ENCODE results near the gene KIFC1.
A peak's percentile ranks its signal among the peaks of the same experiment; 100 is the strongest.

The KIFC1 gene, protein sequence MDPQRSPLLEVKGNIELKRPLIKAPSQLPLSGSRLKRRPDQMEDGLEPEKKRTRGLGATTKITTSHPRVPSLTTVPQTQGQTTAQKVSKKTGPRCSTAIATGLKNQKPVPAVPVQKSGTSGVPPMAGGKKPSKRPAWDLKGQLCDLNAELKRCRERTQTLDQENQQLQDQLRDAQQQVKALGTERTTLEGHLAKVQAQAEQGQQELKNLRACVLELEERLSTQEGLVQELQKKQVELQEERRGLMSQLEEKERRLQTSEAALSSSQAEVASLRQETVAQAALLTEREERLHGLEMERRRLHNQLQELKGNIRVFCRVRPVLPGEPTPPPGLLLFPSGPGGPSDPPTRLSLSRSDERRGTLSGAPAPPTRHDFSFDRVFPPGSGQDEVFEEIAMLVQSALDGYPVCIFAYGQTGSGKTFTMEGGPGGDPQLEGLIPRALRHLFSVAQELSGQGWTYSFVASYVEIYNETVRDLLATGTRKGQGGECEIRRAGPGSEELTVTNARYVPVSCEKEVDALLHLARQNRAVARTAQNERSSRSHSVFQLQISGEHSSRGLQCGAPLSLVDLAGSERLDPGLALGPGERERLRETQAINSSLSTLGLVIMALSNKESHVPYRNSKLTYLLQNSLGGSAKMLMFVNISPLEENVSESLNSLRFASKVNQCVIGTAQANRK

DNA sequence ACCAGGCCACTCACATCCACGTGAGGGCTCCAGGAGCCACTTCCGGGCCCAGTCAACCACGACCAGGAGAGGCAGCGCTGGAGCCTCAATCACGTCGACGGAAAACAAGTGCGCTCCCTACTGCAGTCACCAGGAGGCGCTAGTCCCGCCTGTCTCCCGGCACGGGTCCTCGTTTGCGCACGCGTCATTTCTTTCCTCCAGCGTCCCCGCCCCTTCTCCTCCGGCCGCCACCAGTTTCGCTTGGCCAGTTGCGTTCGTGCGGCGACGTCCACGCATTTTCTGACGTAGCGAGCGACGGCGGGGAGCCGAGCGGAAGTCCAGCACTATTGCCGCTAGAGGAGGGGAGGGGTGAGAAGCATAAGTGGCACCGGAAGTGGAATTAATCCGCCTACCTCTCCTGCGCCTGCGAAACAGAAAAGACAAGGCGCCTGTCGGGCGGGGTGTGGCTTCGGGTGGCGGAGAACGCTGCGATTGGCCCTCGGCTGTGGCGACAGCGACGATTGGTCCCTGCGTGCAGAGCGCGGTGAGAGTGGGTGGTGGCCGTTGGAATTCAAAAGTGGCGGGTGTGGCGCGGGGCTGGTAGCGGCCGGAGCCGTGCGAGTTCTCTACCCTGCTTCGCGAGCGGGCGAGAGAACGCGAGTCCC, at the start of gene KIFC1:
Gene KIFC1, plus strand, starts transcription at position 546 of the 644 bp plus-strand sequence. CDS start 163 bp downstream, outside the sequence.
- TF ChIP-seq GATA3 (IDR thresholded peaks at IDR 0.05; ENCODE audit: low read depth, low read length) = no peak
- TF ChIP-seq GATA2 (IDR thresholded peaks at IDR 0.05; ENCODE audit: low read depth, low read length) = peak; percentile 8; the same call in 1 of the 2 replicates

DNA sequence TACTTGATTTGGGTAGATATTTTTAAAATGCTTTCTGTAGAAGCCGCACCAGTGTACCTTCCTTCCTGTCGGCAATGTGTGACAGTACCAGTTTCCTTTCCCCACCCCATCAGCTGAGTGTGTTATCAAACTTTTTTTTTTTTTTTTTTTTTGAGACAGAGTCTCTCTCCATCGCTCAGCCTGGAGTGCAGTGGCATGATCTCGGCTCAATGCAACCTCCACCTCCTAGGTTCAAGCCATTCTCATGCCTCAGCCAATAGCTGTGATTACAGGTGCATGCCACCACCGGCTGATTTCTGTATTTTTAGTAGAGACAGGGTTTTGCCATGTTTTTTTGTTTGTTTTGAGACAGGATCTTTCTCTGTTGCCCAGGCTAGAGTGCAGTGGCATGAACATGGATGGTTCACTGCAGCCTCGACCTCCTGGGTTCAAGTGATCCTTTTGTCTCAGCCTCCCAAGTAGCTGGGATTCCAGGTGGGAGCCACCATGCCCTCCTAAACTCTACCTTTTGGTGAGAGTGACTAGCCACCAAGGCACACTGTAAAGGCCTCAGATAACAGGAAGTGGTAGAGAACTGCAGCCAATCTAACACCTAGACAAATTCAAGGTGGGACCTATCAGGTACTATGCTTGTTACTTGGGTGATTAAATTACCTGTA, 47.5 kb upstream of the KIFC1 start:
- TF ChIP-seq GATA3 (IDR thresholded peaks at IDR 0.05; ENCODE audit: low read depth, low read length) (no peak), GATA2 (IDR thresholded peaks at IDR 0.05; ENCODE audit: low read depth, low read length) (no peak)

DNA sequence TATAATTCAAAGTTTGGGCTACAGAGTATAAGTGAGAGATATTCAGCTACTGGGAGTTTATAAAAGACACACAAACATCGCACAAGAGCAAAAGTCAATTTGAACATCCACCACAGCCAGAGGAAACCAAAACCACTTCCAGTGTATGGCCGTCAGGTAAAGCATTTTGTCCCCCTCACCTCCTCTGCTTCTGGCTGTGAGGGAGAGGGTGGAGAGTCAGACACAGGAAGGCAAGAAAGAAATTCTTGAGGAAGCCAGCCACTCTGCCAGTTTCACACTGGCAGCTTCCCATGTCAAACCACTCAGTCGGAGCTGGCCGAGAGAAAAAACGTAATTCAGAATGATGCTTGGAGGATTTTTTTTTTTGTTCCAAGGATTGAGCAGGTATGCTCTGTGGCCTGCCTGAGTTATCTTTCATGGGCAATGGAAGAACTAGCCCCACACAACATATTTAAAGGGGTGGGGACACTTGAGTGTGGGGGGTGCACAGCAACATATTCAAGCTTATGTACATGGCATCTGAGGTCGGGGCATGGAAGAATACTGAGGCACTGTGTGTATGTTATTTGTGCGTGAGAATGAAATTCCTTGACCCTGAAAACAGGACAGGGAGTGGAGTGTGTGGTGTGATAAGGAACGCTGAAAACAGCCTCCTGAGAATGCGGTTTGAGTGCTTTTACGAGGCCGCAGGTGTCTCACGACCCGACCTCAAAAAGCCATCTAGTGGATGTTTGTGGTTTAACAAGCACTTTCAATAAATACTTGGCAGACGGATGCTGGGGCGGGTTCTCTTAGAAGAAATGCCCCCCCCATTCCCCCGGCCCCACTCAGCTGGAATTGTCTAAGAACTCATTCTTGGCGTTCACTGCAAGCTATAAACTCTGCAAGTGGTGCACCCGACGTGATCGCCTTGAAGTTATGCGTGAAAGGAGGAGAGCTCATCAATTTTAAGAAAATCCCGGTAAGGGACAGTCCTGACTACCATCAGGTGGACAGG, 46.6 kb upstream of the KIFC1 start:
- TF ChIP-seq GATA2 (IDR thresholded peaks at IDR 0.05; ENCODE audit: low read depth, low read length) = no peak

DNA sequence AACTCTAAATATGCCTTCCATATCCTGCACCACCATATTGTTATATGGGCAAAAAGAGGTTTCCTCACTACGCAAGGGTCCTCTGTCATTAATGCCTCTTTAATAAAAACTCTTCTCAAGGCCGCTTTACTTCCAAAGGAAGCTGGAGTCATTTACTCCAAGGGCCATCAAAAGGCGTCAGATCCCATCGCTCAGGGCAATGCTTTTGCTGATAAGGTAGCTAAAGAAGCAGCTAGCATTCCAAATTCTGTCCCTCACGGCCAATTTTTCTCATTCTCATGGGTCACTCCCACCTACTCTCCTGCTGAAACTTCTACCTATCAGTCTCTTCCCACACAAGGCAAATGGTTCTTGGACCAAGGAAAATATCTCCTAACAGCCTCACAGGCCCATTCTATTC, 43.8 kb upstream of the KIFC1 start:
- TF ChIP-seq GATA2 (IDR thresholded peaks at IDR 0.05; ENCODE audit: low read depth, low read length) (no peak), GATA3 (IDR thresholded peaks at IDR 0.05; ENCODE audit: low read depth, low read length) (no peak)

DNA sequence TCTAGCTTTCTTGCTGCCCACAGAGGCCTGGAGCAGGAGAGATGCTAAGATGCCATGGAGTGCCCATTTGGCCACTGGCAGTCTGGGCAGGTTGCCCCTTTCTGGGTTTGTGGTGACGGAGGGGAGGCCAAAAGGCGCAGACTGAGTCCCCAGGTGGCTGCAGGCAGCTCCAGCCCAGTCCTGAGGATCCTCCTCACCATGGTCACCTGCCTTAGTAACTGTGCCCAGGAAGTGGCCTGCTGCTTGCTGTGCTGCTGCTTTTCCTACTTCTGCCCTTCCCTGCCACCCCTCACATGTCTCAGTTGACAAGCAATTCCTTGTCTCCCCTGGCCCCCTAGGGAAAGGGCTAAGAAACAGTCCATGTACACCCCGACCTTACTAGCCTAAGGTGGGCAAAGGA, 35.3 kb upstream of the KIFC1 start:
- TF ChIP-seq GATA2 (IDR thresholded peaks at IDR 0.05; ENCODE audit: low read depth, low read length) (no peak), GATA3 (IDR thresholded peaks at IDR 0.05; ENCODE audit: low read depth, low read length) (no peak)

DNA sequence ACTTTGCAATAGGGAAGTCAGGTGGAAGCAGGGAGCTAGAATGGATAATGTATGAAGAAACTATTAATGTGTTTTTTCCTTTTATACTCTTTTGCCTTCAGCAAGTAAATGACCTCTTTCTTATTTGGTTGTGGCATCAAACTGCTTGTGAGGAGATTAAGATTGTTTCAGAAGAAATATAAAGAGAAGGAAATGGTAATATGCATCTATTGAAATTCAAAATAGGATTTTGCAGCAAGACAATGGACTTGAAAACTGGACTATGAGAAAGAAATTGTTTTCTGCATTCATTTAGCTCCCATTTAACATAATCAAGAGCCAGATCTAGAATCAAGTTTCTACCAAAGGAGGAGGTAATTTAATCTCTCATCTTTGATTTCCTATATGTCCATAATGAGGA, 32.3 kb upstream of the KIFC1 start:
- no peak for TF ChIP-seq GATA3 (IDR thresholded peaks at IDR 0.05; ENCODE audit: low read depth, low read length)
- no peak for TF ChIP-seq GATA2 (IDR thresholded peaks at IDR 0.05; ENCODE audit: low read depth, low read length)

DNA sequence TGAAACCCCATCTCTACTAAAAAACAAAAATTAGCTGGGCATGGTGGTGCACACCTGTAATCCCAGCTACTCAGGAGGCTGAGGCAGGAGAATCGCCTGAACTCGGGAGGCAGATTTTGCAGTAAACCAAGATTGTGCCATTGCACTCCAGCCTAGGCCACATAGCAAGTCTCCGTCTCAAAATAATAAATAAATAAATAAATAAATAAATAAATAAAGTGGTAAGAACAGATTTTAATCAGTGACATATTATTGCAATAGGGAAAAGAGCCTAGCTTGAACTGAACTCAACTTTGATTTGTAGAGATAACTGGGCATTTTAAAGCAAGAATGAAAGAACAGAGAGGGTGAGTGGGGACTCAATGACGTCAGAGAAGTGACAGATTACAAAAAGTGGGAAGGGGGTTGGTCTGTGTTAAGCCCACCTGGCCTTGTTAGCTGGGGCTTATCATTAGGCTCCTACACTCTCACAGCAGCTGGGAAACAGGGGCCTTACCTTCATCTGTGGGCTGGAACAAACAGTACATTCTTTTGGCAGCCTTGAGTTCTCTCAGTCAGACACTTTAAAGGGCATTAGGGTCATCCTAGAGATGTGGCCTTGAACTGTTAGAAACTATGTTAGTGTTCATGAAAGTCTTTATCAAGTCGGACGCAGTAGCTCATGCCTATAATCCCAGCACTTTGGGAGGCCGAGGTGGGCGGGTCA, 24.5 kb upstream of the KIFC1 start:
- TF ChIP-seq GATA2 (IDR thresholded peaks at IDR 0.05; ENCODE audit: low read depth, low read length) = no peak
- TF ChIP-seq GATA3 (IDR thresholded peaks at IDR 0.05; ENCODE audit: low read depth, low read length) = no peak

DNA sequence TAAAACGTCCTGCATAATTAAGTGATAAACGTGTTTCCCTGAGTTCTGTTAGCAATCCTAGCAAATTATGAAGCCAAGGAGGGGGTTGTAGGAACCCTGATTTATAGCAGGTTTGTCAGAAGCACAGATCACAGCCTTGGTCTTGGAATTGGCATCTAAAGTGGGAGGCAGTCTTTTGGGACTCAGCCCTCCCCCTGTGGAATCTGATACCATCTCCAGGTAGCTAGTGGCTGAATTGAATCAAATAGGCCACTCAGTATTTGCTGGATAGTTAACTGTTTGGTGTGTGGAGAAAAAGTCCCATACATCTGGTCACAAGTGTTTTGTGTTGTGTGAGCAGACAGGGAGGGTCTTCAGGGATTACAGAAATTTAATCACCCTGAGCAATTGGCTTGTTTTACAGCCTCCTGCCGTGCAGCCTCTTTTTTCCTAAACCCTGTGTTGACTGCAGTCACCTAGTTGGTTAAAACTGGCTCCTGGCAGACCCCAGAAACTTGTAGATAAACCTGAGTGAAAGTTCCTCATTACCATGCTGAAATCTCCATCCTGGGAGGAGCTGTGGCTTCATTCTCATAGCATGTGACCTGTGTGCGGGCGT, 19.0 kb upstream of the KIFC1 start:
- peak; percentile 59; the same call in 1 of the 2 replicates for TF ChIP-seq GATA2 (IDR thresholded peaks at IDR 0.05; ENCODE audit: low read depth, low read length)
- no peak for TF ChIP-seq GATA3 (IDR thresholded peaks at IDR 0.05; ENCODE audit: low read depth, low read length)

DNA sequence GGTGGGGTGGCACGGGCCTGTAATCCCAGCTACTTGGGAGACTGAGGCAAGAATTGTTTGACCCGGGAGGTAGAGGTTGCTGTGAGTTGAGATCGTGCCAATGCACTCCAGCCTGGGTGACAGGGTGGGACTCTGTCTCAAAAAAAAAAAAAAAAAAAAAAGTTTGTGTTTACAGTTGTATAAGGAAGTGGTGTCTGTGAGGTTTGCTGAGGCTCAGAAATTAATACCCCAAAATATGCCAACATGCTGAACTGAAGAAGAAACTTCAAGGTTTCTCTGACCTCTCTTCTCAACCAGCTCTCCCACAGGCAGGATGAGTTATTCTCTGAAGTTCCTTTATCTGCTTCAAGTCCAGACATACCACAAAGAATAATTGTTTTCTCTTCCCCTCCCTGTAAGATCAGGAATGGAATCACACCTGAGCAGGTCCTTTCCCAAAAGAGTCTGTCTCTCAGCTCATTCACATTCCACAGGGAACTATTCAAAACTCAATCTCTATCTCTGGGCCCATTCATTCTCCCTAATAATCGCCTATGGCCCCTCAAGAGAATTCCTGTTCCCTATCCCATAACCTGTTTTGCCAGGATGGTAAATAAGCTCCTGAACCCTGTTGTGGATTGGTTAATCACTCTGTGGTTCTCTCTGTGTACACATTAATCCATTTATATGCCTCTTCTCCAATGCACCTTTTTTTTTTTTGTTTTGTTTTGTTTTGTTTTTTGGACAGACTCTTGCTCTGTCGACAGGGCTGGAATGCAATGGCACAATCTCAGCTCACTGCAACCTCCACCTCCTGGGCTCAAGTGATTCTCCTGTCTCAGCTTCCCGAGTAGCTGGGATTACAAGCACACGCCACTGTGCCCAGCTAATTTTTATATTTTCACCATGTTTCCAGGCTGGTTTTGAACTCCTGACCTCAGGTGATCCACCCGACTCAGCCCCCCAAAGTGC, 17.4 kb upstream of the KIFC1 start:
- TF ChIP-seq GATA3 (IDR thresholded peaks at IDR 0.05; ENCODE audit: low read depth, low read length) (no peak), GATA2 (IDR thresholded peaks at IDR 0.05; ENCODE audit: low read depth, low read length) (no peak)

DNA sequence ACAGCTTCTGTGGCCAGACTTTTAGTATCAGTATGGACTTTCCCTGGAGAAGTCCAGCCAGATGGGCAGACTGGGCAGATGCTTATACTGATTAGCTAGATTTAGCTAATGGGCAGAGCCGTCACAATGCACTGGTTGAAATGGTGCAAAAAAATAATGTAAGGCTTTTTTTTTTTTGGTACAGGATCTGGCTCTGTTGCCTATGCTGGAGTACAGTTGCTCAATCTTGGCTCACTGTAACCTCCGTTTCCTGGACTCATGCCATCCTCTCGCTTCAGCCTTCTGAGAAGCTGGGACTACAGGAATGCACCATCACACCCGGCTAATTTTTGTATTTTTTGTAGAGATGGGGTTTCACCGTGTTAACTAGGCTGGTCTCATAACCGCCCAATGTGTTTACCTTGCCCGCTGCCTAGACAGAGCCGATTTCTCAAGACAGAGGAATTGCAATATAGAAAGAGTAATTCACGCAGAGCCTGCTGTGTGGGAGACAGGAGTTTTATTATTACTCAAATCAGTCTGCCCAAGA, 16.4 kb upstream of the KIFC1 start:
- peak; percentile 74 for TF ChIP-seq GATA2 (IDR thresholded peaks at IDR 0.05; ENCODE audit: low read depth, low read length)
- peak; percentile 49; the same call in 1 of the 2 replicates for TF ChIP-seq GATA3 (IDR thresholded peaks at IDR 0.05; ENCODE audit: low read depth, low read length)

DNA sequence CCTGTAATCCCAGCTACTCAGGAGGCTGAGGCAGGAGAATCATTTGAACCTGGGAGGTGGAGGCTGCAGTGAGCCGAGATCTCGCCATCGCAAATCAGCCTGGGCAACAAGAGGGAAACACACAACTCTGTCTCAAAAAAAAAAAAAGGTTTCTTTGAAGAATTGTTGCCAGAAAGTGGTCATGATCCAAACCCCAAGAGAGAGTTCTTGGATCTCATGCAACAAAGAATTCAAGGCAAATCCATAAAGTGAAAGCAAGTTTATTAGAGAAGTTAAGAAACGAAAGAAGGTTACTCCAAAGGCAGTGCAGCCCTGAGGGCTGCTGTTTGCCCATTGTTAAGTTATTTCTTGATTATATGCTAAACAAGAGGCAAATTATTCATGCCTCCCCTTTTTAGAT, 14.5 kb upstream of the KIFC1 start:
- TF ChIP-seq GATA3 (IDR thresholded peaks at IDR 0.05; ENCODE audit: low read depth, low read length) (no peak), GATA2 (IDR thresholded peaks at IDR 0.05; ENCODE audit: low read depth, low read length) (no peak)

Measured in SH-SY5Y (cell line).